ENCODE measurements around the gene AKR7A2.

Gene AKR7A2

DNA sequence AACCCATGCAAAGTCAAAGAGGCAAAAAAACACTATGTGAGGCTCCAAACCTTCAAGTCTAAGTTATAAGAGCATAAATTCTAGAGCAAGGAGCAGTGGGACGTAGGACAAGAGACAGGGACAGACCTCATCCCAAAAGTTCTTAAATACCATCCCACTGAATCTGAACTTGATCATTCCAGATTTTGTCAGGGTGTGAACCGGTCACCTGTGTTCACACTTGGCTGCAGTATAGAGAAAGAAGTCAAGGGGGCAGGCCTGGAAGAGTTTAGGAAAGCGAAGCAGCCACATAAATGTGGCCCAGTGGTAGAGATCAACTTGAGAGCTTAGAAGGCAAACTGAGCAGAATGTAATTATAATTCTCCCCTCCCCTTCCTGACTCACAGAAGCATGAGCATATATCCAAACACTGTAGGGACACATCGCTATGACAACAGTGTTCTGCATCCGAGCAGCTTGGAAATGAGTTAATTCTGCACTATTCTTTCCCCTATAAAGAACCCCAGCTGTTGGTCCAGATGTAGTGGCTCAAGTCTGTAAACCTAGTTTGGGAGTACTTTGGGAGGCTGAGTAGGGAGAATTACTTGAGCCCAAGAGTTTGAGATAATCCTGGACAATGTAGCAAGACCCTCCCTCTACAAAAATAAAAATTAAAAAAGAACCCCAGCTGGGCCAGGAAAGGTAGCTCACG, 2.7 kb downstream of the AKR7A2 start:
- Histone ChIP-seq H4K20me1 (ENCODE audit: low read depth, low read length) (no peaks in the 10 kb centered on the region), H3K27me3 (ENCODE audit: low read length) (no peaks in the 10 kb centered on the region), H3K4me3 (ENCODE audit: insufficient read depth, low read length, poor library complexity, severe bottlenecking) (no peak overlapping the region), H3K9me2 (replicated peaks; ENCODE audit: insufficient read depth, low read length) (no peaks in the 10 kb centered on the region), H3K27ac (ENCODE audit: low read depth, low read length) (no peak overlapping the region), H3K9me3 (ENCODE audit: insufficient read depth, low read length) (no peaks in the 10 kb centered on the region), H3K9ac (ENCODE audit: low read length) (no peak overlapping the region), H3K79me2 (ENCODE audit: insufficient read depth, low read length) (no peaks in the 10 kb centered on the region), H3K4me2 (ENCODE audit: low read depth, low read length, poor library complexity, severe bottlenecking) (no peak overlapping the region), H3F3A (ENCODE audit: insufficient read depth) (peaks cover 7% of the 10 kb centered on the region; the same call in 1 of the 2 replicates), H2AFZ (ENCODE audit: low read depth, low read length, severe bottlenecking) (no peak overlapping the region), H3K36me3 (ENCODE audit: low read length) (no peaks in the 10 kb centered on the region)
- TF ChIP-seq EZH2phosphoT487 (conservative IDR thresholded peaks at IDR 0.05; ENCODE audit: low read length), result no peak
- TF ChIP-seq, protein P1, sequence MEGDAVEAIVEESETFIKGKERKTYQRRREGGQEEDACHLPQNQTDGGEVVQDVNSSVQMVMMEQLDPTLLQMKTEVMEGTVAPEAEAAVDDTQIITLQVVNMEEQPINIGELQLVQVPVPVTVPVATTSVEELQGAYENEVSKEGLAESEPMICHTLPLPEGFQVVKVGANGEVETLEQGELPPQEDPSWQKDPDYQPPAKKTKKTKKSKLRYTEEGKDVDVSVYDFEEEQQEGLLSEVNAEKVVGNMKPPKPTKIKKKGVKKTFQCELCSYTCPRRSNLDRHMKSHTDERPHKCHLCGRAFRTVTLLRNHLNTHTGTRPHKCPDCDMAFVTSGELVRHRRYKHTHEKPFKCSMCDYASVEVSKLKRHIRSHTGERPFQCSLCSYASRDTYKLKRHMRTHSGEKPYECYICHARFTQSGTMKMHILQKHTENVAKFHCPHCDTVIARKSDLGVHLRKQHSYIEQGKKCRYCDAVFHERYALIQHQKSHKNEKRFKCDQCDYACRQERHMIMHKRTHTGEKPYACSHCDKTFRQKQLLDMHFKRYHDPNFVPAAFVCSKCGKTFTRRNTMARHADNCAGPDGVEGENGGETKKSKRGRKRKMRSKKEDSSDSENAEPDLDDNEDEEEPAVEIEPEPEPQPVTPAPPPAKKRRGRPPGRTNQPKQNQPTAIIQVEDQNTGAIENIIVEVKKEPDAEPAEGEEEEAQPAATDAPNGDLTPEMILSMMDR (IDR thresholded peaks at IDR 0.05; ENCODE audit: insufficient read depth, low read length, poor library complexity, severe bottlenecking), result no peak

DNA sequence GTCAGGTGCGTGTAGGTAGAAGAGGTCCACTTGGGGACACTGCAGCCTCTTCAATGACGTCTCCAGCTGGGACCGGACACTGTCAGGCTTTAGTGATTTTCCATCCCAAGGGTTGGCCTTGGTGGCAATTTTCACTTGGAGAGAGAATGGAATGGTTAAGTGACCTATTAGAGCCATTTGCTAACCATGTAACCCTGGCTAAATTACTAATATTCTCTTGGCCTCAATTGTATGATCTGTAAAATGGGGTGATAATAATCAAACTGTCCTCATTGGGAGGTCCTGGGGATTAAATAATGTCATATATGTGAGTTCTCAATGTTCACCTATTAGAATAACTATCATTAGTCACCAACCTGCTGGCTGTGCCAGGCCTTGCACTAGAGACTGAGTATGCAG, 3.4 kb downstream of the AKR7A2 start:
- no peak overlapping the region for H3K27ac ChIP-seq (ENCODE audit: low read depth, low read length)
- no peaks in the 10 kb centered on the region for H4K20me1 ChIP-seq (ENCODE audit: low read depth, low read length)

DNA sequence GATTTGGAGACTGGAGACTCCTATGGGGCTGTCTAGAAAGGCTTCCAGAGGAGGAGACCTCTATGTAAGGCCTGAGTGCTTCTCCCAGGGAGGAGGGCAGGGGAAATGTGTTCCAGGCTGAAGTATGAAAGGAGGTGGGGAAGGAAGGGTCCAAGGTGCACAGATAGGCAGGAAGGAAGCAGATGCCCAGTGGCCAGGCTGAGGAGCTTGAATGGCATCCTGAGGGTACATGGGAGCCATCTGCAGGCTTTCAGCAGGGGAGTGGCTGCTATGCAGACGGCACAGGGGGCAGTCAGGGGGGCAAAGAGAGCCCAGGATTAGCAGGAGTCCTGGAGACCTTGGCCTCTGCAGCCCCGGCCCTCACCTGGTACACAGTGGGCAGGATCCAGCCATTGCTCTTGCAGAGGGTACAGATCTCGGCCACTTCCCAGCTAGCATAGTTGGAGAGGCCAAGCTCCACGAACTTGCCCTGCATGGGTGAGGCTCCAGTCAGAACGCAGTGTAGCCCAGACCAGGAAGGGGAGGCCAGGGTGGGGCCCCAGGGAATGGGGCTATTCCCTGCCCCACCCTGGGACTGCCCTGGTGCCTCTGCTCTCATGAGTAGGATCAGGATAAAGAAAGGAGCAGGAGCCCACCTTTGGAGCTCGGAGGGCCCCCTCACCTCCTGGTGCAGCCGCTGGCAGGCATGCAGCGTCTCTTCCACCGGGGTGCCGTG, 4.0 kb downstream of the AKR7A2 start:
- Histone ChIP-seq H3F3A (ENCODE audit: insufficient read depth) (no peaks in the 10 kb centered on the region; the same call in 1 of the 2 replicates), H3K27ac (ENCODE audit: low read depth, low read length) (no peak overlapping the region), H3K9ac (ENCODE audit: low read length) (no peak overlapping the region), H3K27me3 (ENCODE audit: low read length) (no peaks in the 10 kb centered on the region), H3K36me3 (ENCODE audit: low read length) (no peaks in the 10 kb centered on the region), H4K20me1 (ENCODE audit: low read depth, low read length) (no peaks in the 10 kb centered on the region), H3K4me3 (ENCODE audit: insufficient read depth, low read length, poor library complexity, severe bottlenecking) (no peak overlapping the region), H3K9me3 (ENCODE audit: insufficient read depth, low read length) (no peaks in the 10 kb centered on the region), H3K4me2 (ENCODE audit: low read depth, low read length, poor library complexity, severe bottlenecking) (no peak overlapping the region), H2AFZ (ENCODE audit: low read depth, low read length, severe bottlenecking) (no peak overlapping the region), H3K79me2 (ENCODE audit: insufficient read depth, low read length) (no peaks in the 10 kb centered on the region), H3K9me2 (replicated peaks; ENCODE audit: insufficient read depth, low read length) (no peaks in the 10 kb centered on the region)
- TF ChIP-seq EZH2phosphoT487 (conservative IDR thresholded peaks at IDR 0.05; ENCODE audit: low read length), result no peak
- TF ChIP-seq, protein P1 (IDR thresholded peaks at IDR 0.05; ENCODE audit: insufficient read depth, low read length, poor library complexity, severe bottlenecking), result no peak

More for the DNA sequence above, 3.4 kb downstream of the AKR7A2 start:
- no peaks in the 10 kb centered on the region for H3K36me3 ChIP-seq (ENCODE audit: low read length)
- peaks cover 6% of the 10 kb centered on the region; the same call in 1 of the 2 replicates for H3F3A ChIP-seq (ENCODE audit: insufficient read depth)
- H3K4me2 ChIP-seq (ENCODE audit: low read depth, low read length, poor library complexity, severe bottlenecking), result no peak overlapping the region
- H3K9ac ChIP-seq (ENCODE audit: low read length), result no peak overlapping the region
- TF ChIP-seq EZH2phosphoT487 (conservative IDR thresholded peaks at IDR 0.05; ENCODE audit: low read length), result no peak
- TF ChIP-seq, protein P1 (IDR thresholded peaks at IDR 0.05; ENCODE audit: insufficient read depth, low read length, poor library complexity, severe bottlenecking), result no peak
- no peak overlapping the region for H2AFZ ChIP-seq (ENCODE audit: low read depth, low read length, severe bottlenecking)
- no peak overlapping the region for H3K4me3 ChIP-seq (ENCODE audit: insufficient read depth, low read length, poor library complexity, severe bottlenecking)
- no peaks in the 10 kb centered on the region for H3K79me2 ChIP-seq (ENCODE audit: insufficient read depth, low read length)
- H3K27me3 ChIP-seq (ENCODE audit: low read length), result no peaks in the 10 kb centered on the region
- no peaks in the 10 kb centered on the region for H3K9me2 ChIP-seq (replicated peaks; ENCODE audit: insufficient read depth, low read length)
- H3K9me3 ChIP-seq (ENCODE audit: insufficient read depth, low read length), result no peaks in the 10 kb centered on the region
